Liver (tissue), 3 donors: ENCODE data around the gene RHOT2.

ENCODE experiments used
- JUND ChIP-seq, 2 donors: IDR thresholded peaks; 2 replicates each; pipeline ENCODE4 v1.6.1; 2016; ENCODE audit warnings: antibody characterized with exemption in 2 of 2
- RAD21 ChIP-seq, 2 donors: IDR thresholded peaks; 2 replicates each; pipeline ENCODE4 v1.6.1; 2016; ENCODE audit warnings: antibody characterized with exemption in 2 of 2, mild to moderate bottlenecking in 2 of 2
- SP1 ChIP-seq: IDR thresholded peaks from 2 replicates; pipeline ENCODE4 v1.6.1; 2018; ENCODE audit warnings: antibody characterized with exemption, mild to moderate bottlenecking
- TAF1 ChIP-seq: conservative IDR thresholded peaks from 2 replicates; pipeline ENCODE4 v1.6.1; 2016; ENCODE audit warnings: antibody characterized with exemption, mild to moderate bottlenecking
- TF ChIP-seq, protein P1 (sequence below): fragments of 150-350 bp; IDR thresholded peaks from 2 replicates; pipeline ENCODE4 v1.5.1; 2017; ENCODE audit warnings: improper control_type of control experiment, low read depth, low read length; ENCODE audit not compliant: missing input control
- TF ChIP-seq, protein P2 (sequence below): IDR thresholded peaks from 2 replicates; pipeline ENCODE4 v1.6.1; 2016; ENCODE audit warnings: antibody characterized with exemption, mild to moderate bottlenecking
- TF ChIP-seq, protein P3 (sequence below): IDR thresholded peaks from 2 replicates; pipeline ENCODE4 v1.6.1; 2016; ENCODE audit warnings: antibody characterized with exemption
- TF ChIP-seq, protein P4 (sequence below): IDR thresholded peaks from 2 replicates; pipeline ENCODE4 v1.6.1; 2016; ENCODE audit warnings: antibody characterized with exemption
- donor health status: healthy.
- donor health status: healthy.

DNA sequence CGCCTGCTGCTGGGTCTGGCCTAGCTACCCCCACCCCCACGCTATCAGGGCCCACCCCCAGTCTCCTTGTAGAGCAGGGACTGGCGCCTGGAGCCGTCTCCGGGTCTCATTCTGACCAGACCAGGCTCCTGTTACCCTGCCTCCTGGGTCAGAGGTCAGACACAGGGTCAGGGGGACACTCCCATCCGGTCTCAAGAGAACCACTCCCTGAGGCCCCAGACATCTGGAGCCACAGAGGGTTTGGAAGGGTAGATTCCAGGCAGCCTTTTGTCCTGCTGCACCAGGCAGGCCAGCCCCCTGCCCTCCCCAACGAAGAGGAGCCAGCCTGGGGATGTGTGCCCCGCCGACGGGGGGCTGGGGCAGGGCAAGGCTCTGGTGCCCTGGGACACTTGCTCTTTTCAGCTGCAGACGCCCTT, 38.1 kb upstream of the RHOT2 start:
- TF ChIP-seq RAD21 (IDR thresholded peaks at IDR 0.05) (no peak), TAF1 (no peak), JUND (IDR thresholded peaks at IDR 0.05) (no peak), SP1 (no peak)
- TF ChIP-seq, protein P1, sequence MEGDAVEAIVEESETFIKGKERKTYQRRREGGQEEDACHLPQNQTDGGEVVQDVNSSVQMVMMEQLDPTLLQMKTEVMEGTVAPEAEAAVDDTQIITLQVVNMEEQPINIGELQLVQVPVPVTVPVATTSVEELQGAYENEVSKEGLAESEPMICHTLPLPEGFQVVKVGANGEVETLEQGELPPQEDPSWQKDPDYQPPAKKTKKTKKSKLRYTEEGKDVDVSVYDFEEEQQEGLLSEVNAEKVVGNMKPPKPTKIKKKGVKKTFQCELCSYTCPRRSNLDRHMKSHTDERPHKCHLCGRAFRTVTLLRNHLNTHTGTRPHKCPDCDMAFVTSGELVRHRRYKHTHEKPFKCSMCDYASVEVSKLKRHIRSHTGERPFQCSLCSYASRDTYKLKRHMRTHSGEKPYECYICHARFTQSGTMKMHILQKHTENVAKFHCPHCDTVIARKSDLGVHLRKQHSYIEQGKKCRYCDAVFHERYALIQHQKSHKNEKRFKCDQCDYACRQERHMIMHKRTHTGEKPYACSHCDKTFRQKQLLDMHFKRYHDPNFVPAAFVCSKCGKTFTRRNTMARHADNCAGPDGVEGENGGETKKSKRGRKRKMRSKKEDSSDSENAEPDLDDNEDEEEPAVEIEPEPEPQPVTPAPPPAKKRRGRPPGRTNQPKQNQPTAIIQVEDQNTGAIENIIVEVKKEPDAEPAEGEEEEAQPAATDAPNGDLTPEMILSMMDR, result no peak
- TF ChIP-seq, protein P2, sequence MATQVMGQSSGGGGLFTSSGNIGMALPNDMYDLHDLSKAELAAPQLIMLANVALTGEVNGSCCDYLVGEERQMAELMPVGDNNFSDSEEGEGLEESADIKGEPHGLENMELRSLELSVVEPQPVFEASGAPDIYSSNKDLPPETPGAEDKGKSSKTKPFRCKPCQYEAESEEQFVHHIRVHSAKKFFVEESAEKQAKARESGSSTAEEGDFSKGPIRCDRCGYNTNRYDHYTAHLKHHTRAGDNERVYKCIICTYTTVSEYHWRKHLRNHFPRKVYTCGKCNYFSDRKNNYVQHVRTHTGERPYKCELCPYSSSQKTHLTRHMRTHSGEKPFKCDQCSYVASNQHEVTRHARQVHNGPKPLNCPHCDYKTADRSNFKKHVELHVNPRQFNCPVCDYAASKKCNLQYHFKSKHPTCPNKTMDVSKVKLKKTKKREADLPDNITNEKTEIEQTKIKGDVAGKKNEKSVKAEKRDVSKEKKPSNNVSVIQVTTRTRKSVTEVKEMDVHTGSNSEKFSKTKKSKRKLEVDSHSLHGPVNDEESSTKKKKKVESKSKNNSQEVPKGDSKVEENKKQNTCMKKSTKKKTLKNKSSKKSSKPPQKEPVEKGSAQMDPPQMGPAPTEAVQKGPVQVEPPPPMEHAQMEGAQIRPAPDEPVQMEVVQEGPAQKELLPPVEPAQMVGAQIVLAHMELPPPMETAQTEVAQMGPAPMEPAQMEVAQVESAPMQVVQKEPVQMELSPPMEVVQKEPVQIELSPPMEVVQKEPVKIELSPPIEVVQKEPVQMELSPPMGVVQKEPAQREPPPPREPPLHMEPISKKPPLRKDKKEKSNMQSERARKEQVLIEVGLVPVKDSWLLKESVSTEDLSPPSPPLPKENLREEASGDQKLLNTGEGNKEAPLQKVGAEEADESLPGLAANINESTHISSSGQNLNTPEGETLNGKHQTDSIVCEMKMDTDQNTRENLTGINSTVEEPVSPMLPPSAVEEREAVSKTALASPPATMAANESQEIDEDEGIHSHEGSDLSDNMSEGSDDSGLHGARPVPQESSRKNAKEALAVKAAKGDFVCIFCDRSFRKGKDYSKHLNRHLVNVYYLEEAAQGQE, result no peak
- TF ChIP-seq, protein P3, sequence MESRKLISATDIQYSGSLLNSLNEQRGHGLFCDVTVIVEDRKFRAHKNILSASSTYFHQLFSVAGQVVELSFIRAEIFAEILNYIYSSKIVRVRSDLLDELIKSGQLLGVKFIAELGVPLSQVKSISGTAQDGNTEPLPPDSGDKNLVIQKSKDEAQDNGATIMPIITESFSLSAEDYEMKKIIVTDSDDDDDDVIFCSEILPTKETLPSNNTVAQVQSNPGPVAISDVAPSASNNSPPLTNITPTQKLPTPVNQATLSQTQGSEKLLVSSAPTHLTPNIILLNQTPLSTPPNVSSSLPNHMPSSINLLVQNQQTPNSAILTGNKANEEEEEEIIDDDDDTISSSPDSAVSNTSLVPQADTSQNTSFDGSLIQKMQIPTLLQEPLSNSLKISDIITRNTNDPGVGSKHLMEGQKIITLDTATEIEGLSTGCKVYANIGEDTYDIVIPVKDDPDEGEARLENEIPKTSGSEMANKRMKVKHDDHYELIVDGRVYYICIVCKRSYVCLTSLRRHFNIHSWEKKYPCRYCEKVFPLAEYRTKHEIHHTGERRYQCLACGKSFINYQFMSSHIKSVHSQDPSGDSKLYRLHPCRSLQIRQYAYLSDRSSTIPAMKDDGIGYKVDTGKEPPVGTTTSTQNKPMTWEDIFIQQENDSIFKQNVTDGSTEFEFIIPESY, result no peak
- TF ChIP-seq, protein P4, sequence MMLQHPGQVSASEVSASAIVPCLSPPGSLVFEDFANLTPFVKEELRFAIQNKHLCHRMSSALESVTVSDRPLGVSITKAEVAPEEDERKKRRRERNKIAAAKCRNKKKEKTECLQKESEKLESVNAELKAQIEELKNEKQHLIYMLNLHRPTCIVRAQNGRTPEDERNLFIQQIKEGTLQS, result no peak
